Epidermal melanocyte (primary cell): Measurements from ENCODE around the gene ATG7.
"Not testable (repeated sequence)": the region's sequence is repeated elsewhere in the genome, so short reads cannot be mapped to it uniquely, and the experiment has no call there.

Source experiments
- DNase-seq: peaks from one replicate; pipeline ENCODE4 v3.0.0; 2011; ENCODE audit warnings: low spot score; ENCODE audit not compliant: insufficient read length

The ATG7 gene

GRCh38 chr3:11250902-11251806, 21.0 kb upstream of the ATG7 start:
- DNase-seq = no peak

- DNase-seq = no peak
These were observed 20.4 kb upstream of the ATG7 start for GRCh38 chr3:11251807-11252176.

- no peak for DNase-seq
These were observed 17.3 kb upstream of the ATG7 start for GRCh38 chr3:11254876-11255275.

- not testable (repeated sequence) for DNase-seq
These were observed 16.7 kb upstream of the ATG7 start for GRCh38 chr3:11255537-11255936.

- DNase-seq = no peak
These were observed 13.2 kb upstream of the ATG7 start for GRCh38 chr3:11258958-11259357.

- no peak for DNase-seq
These were observed 11.7 kb upstream of the ATG7 start for GRCh38 chr3:11260460-11260859.

- DNase-seq = no peak
These were observed 3.2 kb upstream of the ATG7 start for GRCh38 chr3:11269007-11269406.

- DNase-seq = no peak
These were observed 843 bp downstream of the ATG7 start for GRCh38 chr3:11272906-11273574.

GRCh38 chr3:11273891-11274291, 1.7 kb downstream of the ATG7 start:
- DNase-seq = no peak

GRCh38 chr3:11274566-11275142, 2.5 kb downstream of the ATG7 start:
- no peak for DNase-seq

GRCh38 chr3:11275926-11276325, 3.7 kb downstream of the ATG7 start:
- DNase-seq = no peak

GRCh38 chr3:11276901-11277300, 4.7 kb downstream of the ATG7 start:
- no peak for DNase-seq

- peak; percentile 40 for DNase-seq
These were observed 10.3 kb downstream of the ATG7 start for GRCh38 chr3:11282250-11283138.

- no peak for DNase-seq
These were observed 10.9 kb downstream of the ATG7 start for GRCh38 chr3:11283139-11283475.

- no peak for DNase-seq
These were observed 11.8 kb downstream of the ATG7 start for GRCh38 chr3:11284011-11284410.

GRCh38 chr3:11285471-11285870, 13.3 kb downstream of the ATG7 start:
- no peak for DNase-seq

GRCh38 chr3:11287404-11287803, 15.2 kb downstream of the ATG7 start:
- no peak for DNase-seq

- no peak for DNase-seq
These were observed 15.9 kb downstream of the ATG7 start for GRCh38 chr3:11288021-11288491.

GRCh38 chr3:11288786-11289637, 16.8 kb downstream of the ATG7 start:
- peak; percentile 51 for DNase-seq

- DNase-seq = no peak
These were observed 17.7 kb downstream of the ATG7 start for GRCh38 chr3:11289864-11290263.
